ENCODE measurements around the gene GSTO1.

GSTO1 gene

GRCh38 chr10:104304927-104305326 lies 50.2 kb downstream of the GSTO1 start:
- DNase-seq (ENCODE audit: low spot score) = no peak

- no peak for DNase-seq (ENCODE audit: low spot score)
Observed at GRCh38 chr10:104306897-104307296, 52.2 kb downstream of the GSTO1 start.

- no peak for DNase-seq (ENCODE audit: low spot score)
Observed at GRCh38 chr10:104307576-104308438, 53.1 kb downstream of the GSTO1 start.

GRCh38 chr10:104308439-104308903 lies 53.8 kb downstream of the GSTO1 start:
- no peak for DNase-seq (ENCODE audit: low spot score)

- DNase-seq (ENCODE audit: low spot score) = no peak
Observed at GRCh38 chr10:104309980-104310978, 55.6 kb downstream of the GSTO1 start.

GRCh38 chr10:104311184-104311720 lies 56.6 kb downstream of the GSTO1 start:
- no peak for DNase-seq (ENCODE audit: low spot score)

GRCh38 chr10:104314591-104315485 lies 60.1 kb downstream of the GSTO1 start:
- no peak for DNase-seq (ENCODE audit: low spot score)

- DNase-seq (ENCODE audit: low spot score) = no peak
Observed at GRCh38 chr10:104315486-104315921, 60.8 kb downstream of the GSTO1 start.

- no peak for DNase-seq (ENCODE audit: low spot score)
Observed at GRCh38 chr10:104316321-104317099, 61.8 kb downstream of the GSTO1 start.

Measured in HuH-7 (cell line).